Measurements from ENCODE around the gene EIF4EBP2.

The EIF4EBP2 gene

GRCh38 chr10:70381471-70382421, 22.2 kb upstream of the EIF4EBP2 start:
- peak overlapping the region; percentile 71 for H3K4me2 ChIP-seq (ENCODE audit: low read length)
- H3K27me3 ChIP-seq (ENCODE audit: control insufficient read depth, insufficient read depth, low read length), result no peaks in the 10 kb centered on the region
- H2AFZ ChIP-seq, result peak overlapping the region; percentile 61
- peak overlapping the region; percentile 73 for H3K4me3 ChIP-seq (ENCODE audit: low read depth, low read length)
- no peaks in the 10 kb centered on the region for H3K4me1 ChIP-seq
- no peaks in the 10 kb centered on the region for H3K36me3 ChIP-seq (ENCODE audit: control insufficient read depth, insufficient read depth, low read length)
- no peak overlapping the region for H3K9ac ChIP-seq
- no peaks in the 10 kb centered on the region for H3K79me2 ChIP-seq
- TF ChIP-seq, protein P1, sequence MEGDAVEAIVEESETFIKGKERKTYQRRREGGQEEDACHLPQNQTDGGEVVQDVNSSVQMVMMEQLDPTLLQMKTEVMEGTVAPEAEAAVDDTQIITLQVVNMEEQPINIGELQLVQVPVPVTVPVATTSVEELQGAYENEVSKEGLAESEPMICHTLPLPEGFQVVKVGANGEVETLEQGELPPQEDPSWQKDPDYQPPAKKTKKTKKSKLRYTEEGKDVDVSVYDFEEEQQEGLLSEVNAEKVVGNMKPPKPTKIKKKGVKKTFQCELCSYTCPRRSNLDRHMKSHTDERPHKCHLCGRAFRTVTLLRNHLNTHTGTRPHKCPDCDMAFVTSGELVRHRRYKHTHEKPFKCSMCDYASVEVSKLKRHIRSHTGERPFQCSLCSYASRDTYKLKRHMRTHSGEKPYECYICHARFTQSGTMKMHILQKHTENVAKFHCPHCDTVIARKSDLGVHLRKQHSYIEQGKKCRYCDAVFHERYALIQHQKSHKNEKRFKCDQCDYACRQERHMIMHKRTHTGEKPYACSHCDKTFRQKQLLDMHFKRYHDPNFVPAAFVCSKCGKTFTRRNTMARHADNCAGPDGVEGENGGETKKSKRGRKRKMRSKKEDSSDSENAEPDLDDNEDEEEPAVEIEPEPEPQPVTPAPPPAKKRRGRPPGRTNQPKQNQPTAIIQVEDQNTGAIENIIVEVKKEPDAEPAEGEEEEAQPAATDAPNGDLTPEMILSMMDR (IDR thresholded peaks at IDR 0.05), result no peak
- no peaks in the 10 kb centered on the region for H3K9me3 ChIP-seq (ENCODE audit: control insufficient read depth, low read length)
- no peak overlapping the region for H3K27ac ChIP-seq

- no peaks in the 10 kb centered on the region for H3K79me2 ChIP-seq
- H3K4me3 ChIP-seq (ENCODE audit: low read depth, low read length), result no peak overlapping the region
- TF ChIP-seq, protein P1 (IDR thresholded peaks at IDR 0.05), result no peak
- no peaks in the 10 kb centered on the region for H3K4me1 ChIP-seq
- H3K4me2 ChIP-seq (ENCODE audit: low read length), result no peak overlapping the region
- no peaks in the 10 kb centered on the region for H3K9me3 ChIP-seq (ENCODE audit: control insufficient read depth, low read length)
- H3K27me3 ChIP-seq (ENCODE audit: control insufficient read depth, insufficient read depth, low read length), result no peaks in the 10 kb centered on the region
- no peak overlapping the region for H3K9ac ChIP-seq
- H2AFZ ChIP-seq, result no peak overlapping the region
- H3K27ac ChIP-seq, result no peak overlapping the region
- H3K36me3 ChIP-seq (ENCODE audit: control insufficient read depth, insufficient read depth, low read length), result no peaks in the 10 kb centered on the region
Measured at GRCh38 chr10:70391654-70392053, 12.3 kb upstream of the EIF4EBP2 start.

DNA sequence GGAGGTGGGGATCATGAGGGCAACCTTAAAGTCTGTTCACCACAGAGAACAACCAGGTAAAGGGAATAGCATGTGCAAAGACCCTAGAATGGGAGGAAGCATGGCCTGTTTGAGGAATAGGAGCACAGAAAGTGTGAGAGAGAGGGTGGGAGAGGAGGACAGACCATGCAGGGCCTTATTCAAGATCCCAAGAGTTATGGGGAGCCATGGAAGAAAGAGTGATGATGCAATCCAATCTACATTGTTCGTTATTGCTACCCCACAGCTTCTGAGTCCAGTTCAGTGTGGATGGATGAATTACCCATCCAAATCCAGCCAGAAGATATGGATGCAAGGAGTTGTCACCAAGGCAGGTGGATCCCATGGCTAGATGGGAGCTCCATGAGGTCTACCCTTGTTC, 7.8 kb upstream of the EIF4EBP2 start:
- H3K9ac ChIP-seq, result no peak overlapping the region
- H2AFZ ChIP-seq, result no peak overlapping the region
- H3K4me3 ChIP-seq (ENCODE audit: low read depth, low read length), result no peak overlapping the region
- H3K79me2 ChIP-seq, result no peaks in the 10 kb centered on the region
- no peaks in the 10 kb centered on the region for H3K36me3 ChIP-seq (ENCODE audit: control insufficient read depth, insufficient read depth, low read length)
- no peaks in the 10 kb centered on the region for H3K9me3 ChIP-seq (ENCODE audit: control insufficient read depth, low read length)
- H3K27ac ChIP-seq, result no peak overlapping the region
- H3K27me3 ChIP-seq (ENCODE audit: control insufficient read depth, insufficient read depth, low read length), result no peaks in the 10 kb centered on the region
- H3K4me2 ChIP-seq (ENCODE audit: low read length), result no peak overlapping the region
- no peaks in the 10 kb centered on the region for H3K4me1 ChIP-seq
- TF ChIP-seq, protein P1 (IDR thresholded peaks at IDR 0.05), result no peak

GRCh38 chr10:70399177-70399576, 4.8 kb upstream of the EIF4EBP2 start:
- no peak overlapping the region for H2AFZ ChIP-seq

More at GRCh38 chr10:70399177-70399576, 4.8 kb upstream of the EIF4EBP2 start:
- Histone ChIP-seq H3K4me3 (ENCODE audit: low read depth, low read length) (no peak overlapping the region), H3K4me1 (peaks cover 2% of the 10 kb centered on the region), H3K27me3 (ENCODE audit: control insufficient read depth, insufficient read depth, low read length) (no peaks in the 10 kb centered on the region), H3K27ac (no peak overlapping the region), H3K36me3 (ENCODE audit: control insufficient read depth, insufficient read depth, low read length) (no peaks in the 10 kb centered on the region), H3K9ac (no peak overlapping the region), H3K9me3 (ENCODE audit: control insufficient read depth, low read length) (no peaks in the 10 kb centered on the region), H3K4me2 (ENCODE audit: low read length) (no peak overlapping the region), H3K79me2 (no peaks in the 10 kb centered on the region)
- TF ChIP-seq, protein P1 (IDR thresholded peaks at IDR 0.05), result no peak
